H9 (cell line): ENCODE measurements around the gene RNPEPL1. TPM values are rescaled to one million over a fixed set of nuclear protein-coding genes. Genes with fewer than 3 reads are reported as not detected.

ENCODE experiments used
- DNase-seq: peaks from one replicate; pipeline ENCODE4 v3.0.0-alpha.2; 2017
- H2AFZ ChIP-seq: one replicate; pipeline ENCODE4 v1.6.1; 2013; ENCODE audit warnings: mild to moderate bottlenecking, low read length, control low read depth, moderate library complexity
- H2AK5ac ChIP-seq: 2 replicates; pipeline ENCODE4 v1.6.1; 2013; ENCODE audit warnings: low read length, control low read depth, mixed read lengths; ENCODE audit not compliant: insufficient read length
- H2BK120ac ChIP-seq: one replicate; pipeline ENCODE4 v1.6.1; 2013; ENCODE audit warnings: low read depth, mild to moderate bottlenecking, low read length, control low read depth, inconsistent platforms; ENCODE audit not compliant: poor library complexity, severe bottlenecking
- H2BK12ac ChIP-seq: 2 replicates; pipeline ENCODE4 v1.6.1; 2013; ENCODE audit warnings: low read length, control low read depth, mixed read lengths, low read depth; ENCODE audit not compliant: insufficient read length
- H2BK15ac ChIP-seq: 2 replicates; pipeline ENCODE4 v1.6.1; 2013; ENCODE audit warnings: low read depth, low read length, control low read depth
- H2BK20ac ChIP-seq: one replicate; pipeline ENCODE4 v1.6.1; 2013; ENCODE audit warnings: low read depth, mild to moderate bottlenecking, low read length, control low read depth, inconsistent platforms; ENCODE audit not compliant: poor library complexity, severe bottlenecking
- H2BK5ac ChIP-seq: 2 replicates; pipeline ENCODE4 v1.6.1; 2013; ENCODE audit warnings: low read length, control low read depth, mixed read lengths; ENCODE audit not compliant: insufficient read length
- H3K14ac ChIP-seq: 2 replicates; pipeline ENCODE4 v1.6.1; 2013; ENCODE audit warnings: low read length, control low read depth; ENCODE audit not compliant: insufficient read depth
- H3K18ac ChIP-seq: 2 replicates; pipeline ENCODE4 v1.6.1; 2013; ENCODE audit warnings: low read depth, mild to moderate bottlenecking, mixed read lengths, low read length, control low read depth; ENCODE audit not compliant: insufficient read length
- H3K23ac ChIP-seq: 2 replicates; pipeline ENCODE4 v1.6.1; 2013; ENCODE audit warnings: low read length, control low read depth, mixed read lengths, low read depth; ENCODE audit not compliant: insufficient read length
- H3K23me2 ChIP-seq: 2 replicates; pipeline ENCODE4 v1.6.1; 2013; ENCODE audit warnings: low read depth, mild to moderate bottlenecking, mixed read lengths, low read length, control low read depth; ENCODE audit not compliant: insufficient read length, poor library complexity, severe bottlenecking
- H3K27ac ChIP-seq: 2 replicates; pipeline ENCODE4 v1.5.1; 2013; ENCODE audit warnings: low read length, control low read depth, mixed read lengths, low read depth; ENCODE audit not compliant: insufficient read length
- H3K27me3 ChIP-seq: 2 replicates; pipeline ENCODE4 v1.6.1; 2013; ENCODE audit warnings: low read length, control low read depth, inconsistent platforms; ENCODE audit not compliant: insufficient read depth
- H3K4ac ChIP-seq: 2 replicates; pipeline ENCODE4 v1.6.1; 2013; ENCODE audit warnings: low read depth, mild to moderate bottlenecking, control low read depth, inconsistent platforms, low read length, moderate library complexity
- H3K4me1 ChIP-seq: 2 replicates; pipeline ENCODE4 v1.6.1; 2013; ENCODE audit warnings: low read length, control low read depth, inconsistent platforms; ENCODE audit not compliant: insufficient read depth
- H3K4me2 ChIP-seq: 2 replicates; pipeline ENCODE4 v1.6.1; 2013; ENCODE audit warnings: low read length, control low read depth, mixed read lengths; ENCODE audit not compliant: insufficient read length, insufficient read depth
- H3K56ac ChIP-seq: 2 replicates; pipeline ENCODE4 v1.6.1; 2013; ENCODE audit warnings: low read depth, mild to moderate bottlenecking, mixed read lengths, low read length, control low read depth; ENCODE audit not compliant: insufficient read length
- H3K79me1 ChIP-seq: 2 replicates; pipeline ENCODE4 v1.6.1; 2013; ENCODE audit warnings: low read depth, mild to moderate bottlenecking, moderate library complexity, low read length, control low read depth, inconsistent platforms; ENCODE audit not compliant: insufficient read depth, poor library complexity, severe bottlenecking
- H3K79me2 ChIP-seq: 2 replicates; pipeline ENCODE4 v1.6.1; 2013; ENCODE audit warnings: low read length, control low read depth, inconsistent platforms; ENCODE audit not compliant: insufficient read depth
- H3K9ac ChIP-seq: 2 replicates; pipeline ENCODE4 v1.6.1; 2013; ENCODE audit warnings: low read length, control low read depth, mixed read lengths; ENCODE audit not compliant: insufficient read length; ENCODE audit errors: extremely low read depth
- H3K9me3 ChIP-seq: one replicate; pipeline ENCODE4 v1.6.1; 2013; ENCODE audit warnings: low read depth, low read length, inconsistent platforms; ENCODE audit not compliant: control insufficient read depth
- H3T11ph ChIP-seq: one replicate; pipeline ENCODE4 v1.6.1; 2013; ENCODE audit warnings: mild to moderate bottlenecking, low read length, control low read depth, inconsistent platforms
- H4K20me1 ChIP-seq: one replicate; pipeline ENCODE4 v1.6.1; 2013; ENCODE audit not compliant: control insufficient read depth, insufficient read length, insufficient read depth
- H4K5ac ChIP-seq: 2 replicates; pipeline ENCODE4 v1.6.1; 2013; ENCODE audit warnings: low read depth, mild to moderate bottlenecking, mixed read lengths, low read length, control low read depth; ENCODE audit not compliant: insufficient read length
- H4K8ac ChIP-seq: replicated peaks from 2 replicates; pipeline ENCODE4 v1.6.1; 2013; ENCODE audit warnings: low read length, control low read depth, mixed read lengths, low read depth; ENCODE audit not compliant: insufficient read length
- H4K91ac ChIP-seq: 2 replicates; pipeline ENCODE4 v1.6.1; 2013; ENCODE audit warnings: low read depth, mild to moderate bottlenecking, moderate library complexity, mixed read lengths, low read length, control low read depth; ENCODE audit not compliant: insufficient read length
- H3K27ac Mint-ChIP-seq, 3 experiments: 2 replicates in 2 of 3; 3 replicates in 1 of 3; pipeline ENCODE4 v1.8.0; 2020 to 2021; ENCODE audit warnings: mixed read lengths in 3 of 3, mild to moderate bottlenecking in 1 of 3, moderate library complexity in 1 of 3
- H3K27me3 Mint-ChIP-seq: 2 replicates; pipeline ENCODE4 v1.8.0; 2021; ENCODE audit warnings: low read depth, mild to moderate bottlenecking, moderate library complexity, mixed read lengths
- H3K36me3 Mint-ChIP-seq, 3 experiments: 2 replicates in 2 of 3; 3 replicates in 1 of 3; pipeline ENCODE4 v1.8.0; 2020 to 2021; ENCODE audit warnings: low read depth in 3 of 3, mixed read lengths in 3 of 3; ENCODE audit not compliant: insufficient read depth in 1 of 3
- H3K4me1 Mint-ChIP-seq, 2 experiments: 2 replicates each; pipeline ENCODE4 v1.8.0; 2020; ENCODE audit warnings: mixed read lengths in 2 of 2
- H3K4me3 Mint-ChIP-seq, 2 experiments: 2 replicates in 1 of 2; 3 replicates in 1 of 2; pipeline ENCODE4 v1.8.0; 2020 to 2021; ENCODE audit warnings: mild to moderate bottlenecking in 2 of 2, mixed read lengths in 2 of 2, moderate library complexity in 1 of 2
- H3K9me3 Mint-ChIP-seq, 2 experiments: 2 replicates in 1 of 2; 3 replicates in 1 of 2; pipeline ENCODE4 v1.8.0; 2020; ENCODE audit warnings: mild to moderate bottlenecking in 2 of 2, mixed read lengths in 2 of 2, moderate library complexity in 1 of 2
- CTCF ChIP-seq: fragments of 200-600 bp; sonication (generic); conservative IDR thresholded peaks from 3 replicates; pipeline ENCODE4 v1.8.0; 2021; ENCODE audit warnings: antibody characterized with exemption, mild to moderate bottlenecking
- WGBS: extraction: QIAGEN DNeasy Blood & Tissue Kit; methylation state at CpG from one replicate; pipeline ENCODE4 v1.1.7; 2013; ENCODE audit warnings: missing lambda C conversion rate, low lambda C conversion rate, mixed read lengths; ENCODE audit not compliant: insufficient read length; ENCODE audit errors: extremely low coverage; 5-methylcytosine and 5-hydroxymethylcytosine counted together
- total RNA-seq: library from RNA; stranded (reverse); gene quantifications from 2 replicates; pipeline ENCODE4 v1.2.1, GENCODE V29; 2021

RNPEPL1 gene
- total RNA-seq, 1 experiment from 2014 or later, result 22.5 TPM

GRCh38 chr2:240628808-240629618 is 60.7 kb downstream of the RNPEPL1 start:
- H4K8ac ChIP-seq, result no peak overlapping the region
- WGBS, result no CpG with 5 or more reads among the region's 20 CpGs
- H3K27ac Mint-ChIP-seq, result no peak overlapping the region
- no peak overlapping the region for H2BK12ac ChIP-seq
- H3K27ac ChIP-seq, result no peak overlapping the region
- no peaks in the 10 kb centered on the region for H3K79me1 ChIP-seq
- H2BK120ac ChIP-seq, result no peak overlapping the region
- no peak overlapping the region for H2AK5ac ChIP-seq
- H2BK5ac ChIP-seq, result no peak overlapping the region
- no peak overlapping the region for H2AFZ ChIP-seq
- H3K14ac ChIP-seq, result no peak overlapping the region
- H4K20me1 ChIP-seq, result no peaks in the 10 kb centered on the region
- no peak overlapping the region for H4K5ac ChIP-seq
- TF ChIP-seq CTCF, result no peak
- H3K4me1 Mint-ChIP-seq, result peaks cover 0 to 9% of the 10 kb centered on the region in 2 experiments; a peak in 2 of 4 replicates
- no peaks in the 10 kb centered on the region for H3K79me2 ChIP-seq
- no peak overlapping the region for H2BK20ac ChIP-seq
- no peak overlapping the region for H2BK15ac ChIP-seq
- DNase-seq, result peak; percentile 24
- no peaks in the 10 kb centered on the region; the same call in 1 of the 2 replicates for H3K27me3 ChIP-seq
- peaks cover 0 to 10% (median 0%) of the 10 kb centered on the region in 3 experiments; a peak in 2 of 7 replicates for H3K36me3 Mint-ChIP-seq
- H3K27me3 Mint-ChIP-seq, result peaks cover 12% of the 10 kb centered on the region
- no peaks in the 10 kb centered on the region for H3K4me1 ChIP-seq
- no peak overlapping the region for H3T11ph ChIP-seq
- H3K56ac ChIP-seq, result no peak overlapping the region
- no peaks in the 10 kb centered on the region for H3K23me2 ChIP-seq
- H3K23ac ChIP-seq, result no peak overlapping the region
- no peak overlapping the region for H3K9ac ChIP-seq
- no peak overlapping the region for H3K4ac ChIP-seq
- no peak overlapping the region for H3K4me3 Mint-ChIP-seq
- H3K4me2 ChIP-seq, result no peak overlapping the region
- no peak overlapping the region for H4K91ac ChIP-seq
- no peak overlapping the region for H3K18ac ChIP-seq
- H3K9me3 ChIP-seq, result peaks cover 6% of the 10 kb centered on the region
- peaks cover 20 to 23% of the 10 kb centered on the region in 2 experiments for H3K9me3 Mint-ChIP-seq
